Measurements from ENCODE around the gene CNGA2.

DNA sequence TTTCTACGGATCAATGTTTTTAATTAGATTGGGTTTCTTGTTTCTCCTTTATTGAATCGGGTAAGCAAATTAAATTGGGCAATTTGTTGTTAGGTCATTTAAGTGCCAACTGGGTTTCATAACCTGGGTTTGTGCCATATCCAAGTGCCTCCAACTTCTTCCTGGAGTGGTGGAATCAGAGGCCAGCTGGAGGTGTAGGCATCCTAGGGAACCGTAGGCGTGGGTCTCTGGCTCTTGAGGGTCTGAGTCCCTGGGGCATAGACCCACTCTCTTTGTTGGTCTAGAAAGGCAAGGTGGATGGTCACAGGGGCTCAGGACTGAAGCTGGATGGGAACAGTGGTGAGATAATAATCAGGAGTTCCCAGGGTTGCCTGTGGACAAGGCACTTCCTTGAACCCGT, 18.3 kb downstream of the CNGA2 start:
- TF ChIP-seq, protein P1, sequence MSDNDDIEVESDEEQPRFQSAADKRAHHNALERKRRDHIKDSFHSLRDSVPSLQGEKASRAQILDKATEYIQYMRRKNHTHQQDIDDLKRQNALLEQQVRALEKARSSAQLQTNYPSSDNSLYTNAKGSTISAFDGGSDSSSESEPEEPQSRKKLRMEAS (IDR thresholded peaks at IDR 0.05; ENCODE audit: insufficient read depth, insufficient read length): no peak
- TF ChIP-seq CTCF (IDR thresholded peaks at IDR 0.05; ENCODE audit: extremely low read depth in 1 of 2, insufficient read depth in 1 of 2, low read depth in 1 of 2, low read length in 2 of 2) (no peak), POLR2AphosphoS5 (IDR thresholded peaks at IDR 0.05; ENCODE audit: insufficient read depth, low read depth, low read length) (no peak), MYC (IDR thresholded peaks at IDR 0.05; ENCODE audit: low read depth, low read length) (no peak), POLR2A (IDR thresholded peaks at IDR 0.05; ENCODE audit: low read depth, low read length) (no peak), EZH2 (IDR thresholded peaks at IDR 0.05; ENCODE audit: borderline replicate concordance, low read depth, low read length, severe bottlenecking) (no peak), GATA2 (IDR thresholded peaks at IDR 0.05; ENCODE audit: insufficient read depth, insufficient read length, low read depth, low read length) (no peak), JUN (IDR thresholded peaks at IDR 0.05; ENCODE audit: borderline replicate concordance, insufficient read depth, insufficient read length, low read depth) (no peak), FOS (IDR thresholded peaks at IDR 0.05; ENCODE audit: borderline replicate concordance, insufficient read depth, low read length) (no peak)
